Transverse colon (tissue), 4 donors: Measurements from ENCODE around the gene GIGYF1. TPM values are rescaled to one million over a fixed set of nuclear protein-coding genes. Genes with fewer than 3 reads are reported as not detected.
A peak's percentile ranks its signal among the peaks of the same experiment; 100 is the strongest.

Experiments used
- DNase-seq: peaks from one replicate; pipeline ENCODE4 v3.0.0-alpha.2; 2019
- H3K27ac ChIP-seq, 4 donors: fragments of 200-600 bp; sonication (generic); 2 replicates each; pipeline ENCODE4 v1.5.1; 2016 to 2018; ENCODE audit warnings: inconsistent platforms in 4 of 4
- H3K27me3 ChIP-seq: fragments of 200-600 bp; sonication (generic); 2 replicates; pipeline ENCODE4 v1.5.1; 2017; ENCODE audit warnings: inconsistent platforms
- H3K36me3 ChIP-seq, 4 donors: fragments of 200-600 bp; sonication (generic); 2 replicates each; pipeline ENCODE4 v1.5.1; 2017 to 2019; ENCODE audit warnings: inconsistent platforms in 4 of 4
- H3K4me1 ChIP-seq, 4 donors: fragments of 200-600 bp; sonication (generic); 2 replicates each; pipeline ENCODE4 v1.5.1; 2017 to 2020; ENCODE audit warnings: inconsistent platforms in 4 of 4
- H3K4me3 ChIP-seq, 4 donors: fragments of 200-600 bp; sonication (generic); 1 replicate in 1 of 4; 2 replicates in 3 of 4; pipeline versions ENCODE4 v1.5.1 to v1.6.1; 2017 to 2019; ENCODE audit warnings: inconsistent platforms in 4 of 4
- H3K9me3 ChIP-seq, 2 donors: fragments of 200-600 bp; sonication (generic); 2 replicates each; pipeline ENCODE4 v1.5.1; 2017 to 2019; ENCODE audit warnings: inconsistent platforms in 2 of 2
- CTCF ChIP-seq, 5 experiments: fragments of 200-600 bp in 3 of 5; fragments of 450-650 bp in 2 of 5; sonication (generic) in 3 of 5; IDR thresholded peaks; 1 replicate in 2 of 5; 2 replicates in 3 of 5; pipeline ENCODE4 v1.5.1; 2016 to 2017; ENCODE audit warnings: antibody characterized with exemption in 5 of 5, inconsistent platforms in 3 of 5, mild to moderate bottlenecking in 2 of 5, moderate library complexity in 1 of 5
- EP300 ChIP-seq: sonication (generic); formaldehyde crosslinking; IDR thresholded peaks from one replicate; pipeline ENCODE4 v1.6.1; 2017; ENCODE audit warnings: antibody characterized with exemption, low read depth
- POLR2A ChIP-seq: fragments of 450-650 bp; IDR thresholded peaks from one replicate; pipeline ENCODE4 v1.6.1; 2016; ENCODE audit warnings: antibody characterized with exemption, mild to moderate bottlenecking, moderate library complexity
- POLR2AphosphoS5 ChIP-seq, 3 donors: sonication (generic); formaldehyde crosslinking; IDR thresholded peaks; one replicate each; pipeline ENCODE4 v1.6.1; 2016; ENCODE audit warnings: antibody characterized with exemption in 3 of 3
- WGBS, 2 donors: methylation state at CpG; one replicate each; pipeline ENCODE4 v1.1.5; 2018; ENCODE audit warnings: low coverage in 1 of 2; 5-methylcytosine and 5-hydroxymethylcytosine counted together
- in situ Hi-C, 4 donors: fragments of 200-750 bp; cut with MboI; loops; one replicate each; pipeline versions ENCODE4 v1.15.0 to v1.15.1; 2017; ENCODE audit warnings: low sequenced_read_pairs in 3 of 4, low pct_ligation_motif_present in 1 of 4, low pct_unique_long_range_greater_than_20kb in 1 of 4
- intact Hi-C: fragments of 100-400 bp; cut with DNase I; formaldehyde crosslinking; loops from one replicate; pipeline ENCODE4 v1.15.1; 2023; ENCODE audit warnings: low total_unique reads
- total RNA-seq, 4 donors: library from RNA; depleted of rRNA; stranded (reverse); fragments of >200 nt; gene quantifications; one replicate each; pipeline ENCODE4 v1.1.0, GENCODE V29; 2016

The GIGYF1 gene
- 100 to 1,000 TPM in 1 of 4 donors, 10 to 100 TPM in 3; 25.4 to 104 (median 51.8) TPM for total RNA-seq

GRCh38 chr7:100694098-100694745 lies at the start of gene GIGYF1:
TSS of gene GIGYF1 (minus strand) at chr7:100694250. CDS start at chr7:100688238, 6,012 bp downstream.
- intact Hi-C loops (loop anchor here (5.0 kb wide), 1 partner anchor 127 kb away; no protein-coding TSS in a partner anchor), in situ Hi-C loops (loop anchor here in 3 of 4 donors (10.0 to 25.0 kb wide), 3 partner anchors 107 to 232 kb away; partner anchors contain the start of genes SPACDR (in 3 of the 3), FBXO24 (in 1 of the 3) and LRCH4 (in 1 of the 3))
- DNase-seq, result peak; percentile 77
- TF ChIP-seq POLR2A (no peak), EP300 (no peak), POLR2AphosphoS5 (IDR thresholded peaks at IDR 0.05) (peak in 1 of 3 donors; percentile 19), CTCF (IDR thresholded peaks at IDR 0.05) (no peak)
- H3K4me1 ChIP-seq, result peaks cover 21 to 47% (median 33%) of the 10 kb centered on the region in 4 donors
- no peaks in the 10 kb centered on the region for H3K36me3 ChIP-seq
- H3K4me3 ChIP-seq, result peak within 1 kb of the TSS; percentile 77 to 100 (median 98)
- 0% methylated on average over 2 to 33 of the region's 102 CpGs for WGBS, 2 donors
- H3K27me3 ChIP-seq, result peaks cover 22% of the 10 kb centered on the region
- H3K9me3 ChIP-seq, result no peaks in the 10 kb centered on the region
- peak within 1 kb of the TSS; percentile 83 to 91 (median 89) for H3K27ac ChIP-seq

- DNase-seq, result no peak
- Histone ChIP-seq H3K36me3 (no peaks in the 10 kb centered on the region), H3K27me3 (peaks cover 2% of the 10 kb centered on the region), H3K9me3 (no peaks in the 10 kb centered on the region), H3K4me3 (no peak overlapping the region), H3K27ac (no peak overlapping the region), H3K4me1 (peaks cover 0 to 6% (median 0%) of the 10 kb centered on the region in 4 donors)
- in situ Hi-C loops, result no loop called here
- whole genome bisulfite sequencing, 2 donors, result 82% methylated on average over 6 of the region's 6 CpGs; no CpG with 5 or more reads in 1 of the 2 donors
- intact Hi-C loops, result no loop called here
- TF ChIP-seq CTCF (IDR thresholded peaks at IDR 0.05), result no peak
- no peak for TF ChIP-seq POLR2AphosphoS5 (IDR thresholded peaks at IDR 0.05)
- TF ChIP-seq EP300, result no peak
- TF ChIP-seq POLR2A, result no peak
These were observed 45.9 kb upstream of the GIGYF1 start for GRCh38 chr7:100739934-100740333.

- no peak for DNase-seq
- TF ChIP-seq POLR2A, result no peak
- no peak for TF ChIP-seq EP300
- TF ChIP-seq POLR2AphosphoS5 (IDR thresholded peaks at IDR 0.05), result no peak
- TF ChIP-seq CTCF (IDR thresholded peaks at IDR 0.05), result no peak
- no peaks in the 10 kb centered on the region for H3K27me3 ChIP-seq
- in situ Hi-C loops (no loop called here), intact Hi-C loops (no loop called here)
- H3K4me3 ChIP-seq, result no peak overlapping the region
- H3K9me3 ChIP-seq, result no peaks in the 10 kb centered on the region
- 81% methylated on average over 7 of the region's 13 CpGs; no CpG with 5 or more reads in 1 of the 2 donors for WGBS, 2 donors
- H3K4me1 ChIP-seq, result peaks cover 0 to 6% (median 0%) of the 10 kb centered on the region in 4 donors
- H3K27ac ChIP-seq, result no peak overlapping the region
- H3K36me3 ChIP-seq, result no peaks in the 10 kb centered on the region
These were observed 42.6 kb upstream of the GIGYF1 start for GRCh38 chr7:100736671-100737070.

- Histone ChIP-seq H3K27ac (no peak overlapping the region), H3K36me3 (no peaks in the 10 kb centered on the region), H3K27me3 (no peaks in the 10 kb centered on the region), H3K4me3 (no peak overlapping the region), H3K4me1 (peaks cover 0 to 6% (median 0%) of the 10 kb centered on the region in 4 donors), H3K9me3 (no peaks in the 10 kb centered on the region)
- intact Hi-C loops (no loop called here), in situ Hi-C loops (no loop called here)
- DNase-seq, result no peak
- 74% methylated on average over 7 of the region's 7 CpGs; no CpG with 5 or more reads in 1 of the 2 donors for WGBS, 2 donors
- TF ChIP-seq CTCF (IDR thresholded peaks at IDR 0.05) (no peak), POLR2AphosphoS5 (IDR thresholded peaks at IDR 0.05) (no peak), POLR2A (no peak), EP300 (no peak)
These were observed 41.7 kb upstream of the GIGYF1 start for GRCh38 chr7:100735730-100736129.
